Endometrial microvascular endothelial cells (primary cell): ENCODE data around the gene CCDC159. TPM values are rescaled to one million over a fixed set of nuclear protein-coding genes. Genes with fewer than 3 reads are reported as not detected.
"Not testable (repeated sequence)": the region's sequence is repeated elsewhere in the genome, so short reads cannot be mapped to it uniquely, and the experiment has no call there.

Source experiments
- in situ Hi-C: cut with HindIII; loops from 2 replicates; pipeline ENCODE4 v1.10.0; 2017; ENCODE audit warnings: low sequenced_read_pairs, low pct_unique_long_range_greater_than_20kb; ENCODE audit errors: inconsistent ontology term
- total RNA-seq: library from RNA; depleted of rRNA; stranded (reverse); fragments of >200 nt; gene quantifications from one replicate; pipeline ENCODE4 v1.2.3, GENCODE V29; 2015; ENCODE audit errors: inconsistent ontology term

The CCDC159 gene
- total RNA-seq, 1 donor from 2014 or later = 34.7 TPM

DNA sequence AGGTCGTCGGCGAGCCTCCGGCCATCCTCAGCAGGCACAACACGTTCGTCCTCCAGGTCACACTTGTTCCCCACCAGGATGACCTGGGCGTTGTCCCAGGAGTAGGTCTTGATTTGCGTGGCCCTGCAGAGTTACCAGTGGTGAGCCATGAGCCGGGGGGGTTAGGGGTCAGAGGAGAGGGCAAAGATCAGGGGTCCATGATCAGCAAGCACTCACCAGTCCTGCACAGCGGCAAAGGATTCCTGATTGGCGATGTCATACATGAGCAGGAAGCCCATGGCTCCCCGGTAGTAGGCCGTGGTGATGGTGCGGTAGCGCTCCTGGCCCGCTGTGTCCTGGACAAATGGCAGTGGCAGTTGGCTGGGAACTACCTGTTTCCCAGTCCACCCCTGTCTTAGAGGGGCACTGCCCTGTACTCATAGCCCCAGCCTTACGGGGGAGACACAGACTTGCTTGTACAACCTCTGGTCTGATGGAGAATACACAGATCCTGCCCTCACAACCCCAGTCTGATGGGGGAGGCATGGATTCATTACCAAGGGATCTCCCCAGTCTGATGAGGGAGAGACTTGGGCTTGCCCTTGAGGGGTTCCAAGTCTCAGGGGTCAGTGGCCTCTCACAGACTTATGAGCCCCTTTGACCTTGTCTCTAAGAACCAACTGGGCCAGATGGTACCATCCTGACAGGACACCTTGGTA lies 10.7 kb upstream of the CCDC159 start:
- in situ Hi-C loops = no loop called here

DNA sequence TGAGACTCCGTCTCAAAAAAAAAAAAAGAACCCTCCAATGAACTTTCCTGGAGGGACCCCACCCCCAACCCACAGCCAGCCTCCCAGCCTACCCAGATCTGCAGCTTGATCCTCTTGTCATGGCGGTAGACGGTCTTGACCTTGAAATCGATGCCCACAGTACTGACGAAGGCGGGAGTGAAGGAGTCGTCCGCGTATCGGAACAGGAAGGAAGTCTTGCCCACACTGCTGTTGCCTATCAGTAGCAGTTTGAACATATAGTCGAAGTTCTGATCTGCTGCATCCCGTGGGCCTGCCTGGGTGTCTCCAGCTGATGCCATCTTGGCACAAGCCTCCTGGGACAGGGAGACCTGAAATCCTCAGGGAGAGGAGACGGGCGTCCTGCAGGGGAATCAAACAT lies 9.2 kb upstream of the CCDC159 start:
- in situ Hi-C loops = no loop called here

DNA sequence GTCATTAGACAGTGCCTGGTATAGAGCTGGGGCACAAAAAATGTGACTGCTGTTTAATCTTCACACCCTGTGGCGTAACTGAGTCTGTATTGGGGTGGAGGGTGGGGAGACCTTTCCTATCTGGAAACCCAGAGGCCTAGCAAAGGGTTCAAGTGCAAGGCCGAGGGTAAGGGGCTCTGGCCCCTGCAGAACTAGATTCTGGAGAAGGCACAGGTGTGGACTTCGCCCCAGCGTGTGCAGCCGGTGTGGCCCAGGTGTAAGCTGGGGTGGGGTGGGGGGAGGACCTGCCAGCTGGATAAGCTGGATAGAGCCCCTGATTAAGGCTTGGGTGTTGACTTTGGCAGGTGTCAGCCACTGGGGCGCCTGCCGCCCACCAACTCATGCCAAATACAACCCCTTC lies 8.2 kb upstream of the CCDC159 start:
- in situ Hi-C loops = no loop called here

DNA sequence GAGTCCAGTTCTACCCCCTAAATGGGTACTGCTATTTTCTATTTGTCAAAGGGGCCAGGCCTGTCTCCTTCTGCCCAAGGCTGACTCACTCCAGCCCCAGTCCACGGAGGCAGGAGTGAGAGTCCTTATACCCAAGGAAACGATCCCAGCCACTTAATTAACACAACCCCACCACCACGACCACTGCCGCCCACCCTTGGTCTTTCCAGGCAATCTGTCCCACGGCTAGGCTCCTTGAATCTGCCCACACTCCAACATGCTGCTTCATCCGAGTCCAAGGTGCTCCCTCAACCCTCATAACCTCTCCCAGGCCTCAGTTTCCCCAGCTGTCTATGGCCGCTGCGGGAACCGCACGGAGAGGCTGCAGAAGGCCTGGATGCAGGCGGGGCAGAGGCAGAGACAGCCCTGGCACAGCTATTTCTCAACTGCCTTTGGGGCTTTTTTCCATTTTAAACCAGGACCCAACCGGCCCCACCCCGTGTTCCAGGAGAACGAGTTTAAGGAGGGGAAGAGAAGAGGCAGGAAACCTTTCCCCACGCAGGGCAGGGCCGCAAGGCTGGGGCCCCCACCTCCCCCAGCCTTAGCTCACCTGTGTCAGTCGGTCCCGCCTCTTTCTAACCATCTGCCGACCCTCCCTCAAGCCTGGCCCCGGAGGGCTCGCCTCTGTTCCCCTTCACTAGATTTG lies 7.6 kb upstream of the CCDC159 start:
- in situ Hi-C loops = no loop called here

DNA sequence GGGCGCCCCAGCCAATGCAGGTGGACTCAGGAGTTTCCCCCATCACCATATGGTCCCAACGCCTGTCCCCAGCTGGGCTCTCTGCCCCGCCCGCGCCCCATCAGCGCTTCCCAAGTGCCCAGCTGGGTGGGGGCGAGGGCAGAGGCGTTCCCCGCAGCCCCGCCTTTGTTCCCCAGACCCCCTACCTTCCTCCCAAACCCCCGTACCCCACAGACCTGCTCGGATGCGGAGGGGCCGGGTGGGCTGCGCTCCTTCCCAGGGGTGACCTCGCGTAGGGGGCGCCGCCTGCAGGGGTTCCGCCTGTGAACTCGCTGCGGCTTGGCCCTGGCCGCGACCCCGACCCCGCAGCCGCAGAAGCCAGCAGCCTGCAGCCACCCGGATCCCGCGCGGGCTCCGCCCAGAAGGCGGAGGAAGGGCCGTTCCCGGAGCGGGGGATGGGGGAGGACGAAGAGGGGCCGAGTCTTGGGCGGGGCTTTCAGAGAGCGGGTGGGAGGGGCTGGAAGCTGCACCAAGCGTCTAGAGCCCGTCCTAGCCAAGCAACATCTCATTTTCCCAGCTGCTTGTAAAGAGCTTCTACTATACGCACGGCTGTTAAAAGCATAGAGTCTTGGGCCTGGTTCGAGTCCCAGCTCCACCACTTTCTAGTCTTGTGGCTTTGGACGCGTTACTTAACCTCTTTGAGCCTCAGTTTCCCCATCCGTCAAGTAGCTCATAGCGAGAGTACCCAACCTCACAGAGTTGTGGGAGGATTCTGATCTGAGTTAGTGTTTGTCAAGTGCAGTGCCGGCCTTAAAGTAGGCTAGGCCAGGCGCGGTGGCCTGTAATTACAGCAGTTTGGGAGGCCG lies 6.8 kb upstream of the CCDC159 start, which contains the start of gene RAB3D:
RAB3D (minus strand) TSS at position 404 of the 845 bp plus-strand sequence. CDS start 2,258 bp downstream, outside the sequence.
- in situ Hi-C loops = no loop called here

DNA sequence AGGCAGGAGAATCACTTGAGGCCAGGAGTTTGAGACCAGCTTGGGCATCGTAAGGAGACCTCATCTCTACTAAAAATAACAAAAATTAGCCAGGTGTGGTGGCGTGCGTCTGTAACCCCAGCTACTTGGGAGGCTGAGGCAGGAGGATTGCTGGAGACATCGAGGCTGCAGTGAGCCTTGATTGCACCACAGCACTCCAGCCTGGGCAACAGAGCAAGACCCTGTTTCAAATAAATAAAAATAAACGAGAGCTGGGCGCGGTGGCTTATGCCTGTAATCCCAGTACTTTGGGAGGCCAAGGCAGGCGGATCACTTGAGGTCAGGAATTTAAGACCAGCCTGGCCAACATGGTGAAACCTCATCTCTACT lies 6.2 kb upstream of the CCDC159 start:
- in situ Hi-C loops = not testable (repeated sequence)

DNA sequence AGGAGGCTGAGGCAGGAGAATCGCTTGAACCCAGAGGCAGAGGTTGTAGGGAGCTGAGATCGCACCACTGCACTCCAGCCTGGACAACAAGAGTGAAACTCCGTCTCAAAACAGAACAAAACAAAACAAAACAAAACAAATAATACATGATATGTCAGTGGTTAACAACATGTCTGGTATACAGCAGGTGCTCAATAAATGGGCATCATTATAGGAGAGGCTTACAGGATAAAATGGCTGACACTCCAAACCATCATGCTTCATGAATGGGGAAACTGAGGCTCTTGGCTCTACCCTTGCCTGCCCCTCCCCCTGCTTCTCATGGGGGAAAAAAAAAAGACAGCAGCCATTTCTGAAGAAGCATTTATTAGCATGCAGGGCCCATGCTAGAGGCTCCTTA lies 3.9 kb upstream of the CCDC159 start:
- in situ Hi-C loops = no loop called here

DNA sequence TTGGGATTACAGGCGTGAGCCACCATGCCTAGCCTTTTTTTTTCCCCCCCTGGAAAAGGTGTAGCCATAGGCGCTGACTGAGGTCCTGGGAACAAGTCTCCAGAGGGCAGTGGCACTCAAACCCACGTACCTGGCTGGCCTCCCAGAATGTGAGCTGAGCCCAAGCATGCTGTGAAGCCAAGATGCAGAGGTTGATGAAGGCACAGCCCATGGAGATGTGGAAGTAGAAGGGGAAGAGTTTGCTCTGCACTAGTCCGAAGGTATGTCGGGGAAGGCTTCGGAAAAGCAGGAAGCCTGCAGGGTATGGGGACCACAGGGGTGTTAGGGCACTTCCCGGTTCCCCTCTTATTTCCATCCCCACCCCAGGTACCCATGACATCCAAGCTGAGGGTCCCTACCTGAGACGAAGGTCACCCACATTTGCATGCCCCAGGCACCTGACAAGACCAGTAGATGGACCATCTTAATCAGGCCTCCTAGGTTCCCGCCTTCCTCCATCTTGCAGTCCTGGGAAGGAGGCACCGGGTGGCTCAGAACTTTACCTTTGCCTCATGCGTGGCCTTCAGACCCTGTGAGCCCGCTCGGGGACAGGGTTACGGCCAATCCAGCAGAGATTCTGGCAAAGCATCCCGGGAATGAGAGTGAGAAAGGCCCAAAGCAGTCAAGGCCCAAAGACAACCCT lies 1.1 kb upstream of the CCDC159 start:
- in situ Hi-C loops = no loop called here

DNA sequence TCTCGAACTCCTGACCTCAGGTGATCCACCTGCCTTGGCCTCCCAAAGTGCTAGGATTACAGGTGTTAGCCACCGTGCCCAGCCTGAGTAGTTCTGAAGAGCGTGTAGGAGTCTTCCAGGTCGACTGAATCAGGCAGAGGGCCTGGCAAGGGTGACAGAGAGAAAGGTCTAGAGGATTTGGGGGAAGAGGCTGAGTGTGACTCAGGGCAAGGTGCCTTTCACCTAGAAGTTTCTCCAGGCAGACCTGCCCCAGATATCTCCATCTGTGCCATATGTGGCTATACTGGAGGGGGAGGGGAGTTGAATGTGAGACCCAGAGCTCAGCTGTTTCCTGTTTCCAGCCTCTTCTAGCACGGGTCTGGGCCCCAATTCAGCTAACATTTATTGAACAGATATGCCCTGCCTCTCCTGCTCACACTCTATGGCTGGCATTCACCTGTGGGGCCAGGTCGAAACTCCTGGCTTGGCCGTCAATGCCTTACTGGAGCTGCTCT lies 1.3 kb downstream of the CCDC159 start:
- in situ Hi-C loops = no loop called here

DNA sequence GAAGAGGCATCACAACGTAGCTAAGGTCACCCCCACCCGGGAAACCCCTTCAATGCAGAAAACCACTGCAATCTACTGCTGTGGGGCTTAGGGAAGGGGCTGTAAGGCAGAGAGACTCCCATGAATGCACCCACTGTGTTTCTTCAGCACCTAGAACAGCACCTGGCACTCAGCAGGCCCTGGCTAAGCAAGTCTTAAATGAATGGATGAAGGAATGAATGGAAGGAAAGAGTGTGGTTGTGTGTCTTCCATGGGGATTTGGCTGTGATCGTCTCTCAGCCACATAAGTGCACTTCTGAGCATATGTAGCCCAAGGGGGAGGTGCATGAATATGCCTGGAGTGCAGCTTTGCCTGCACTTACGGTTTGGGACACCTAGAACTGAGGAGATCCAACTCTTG lies 2.9 kb downstream of the CCDC159 start:
- in situ Hi-C loops = no loop called here

DNA sequence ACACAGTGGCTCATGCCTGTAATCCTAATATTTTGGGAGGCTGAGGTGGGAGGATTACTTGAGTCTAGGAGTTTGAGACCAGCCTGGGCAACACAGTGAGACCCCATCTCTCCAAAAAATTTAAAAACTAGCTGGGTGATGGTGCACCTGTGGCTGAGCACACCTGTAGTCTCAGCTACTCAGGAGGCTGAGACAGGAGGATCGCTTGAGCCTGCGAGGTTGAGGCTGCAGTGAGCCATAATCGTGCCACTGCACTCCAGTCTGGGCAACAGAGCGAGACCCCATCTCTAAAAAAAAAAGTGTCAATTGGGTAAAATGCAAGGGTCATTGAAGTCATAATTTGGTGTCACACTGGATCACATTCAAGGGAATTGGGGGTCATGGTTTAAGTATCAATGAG lies 7.8 kb downstream of the CCDC159 start:
- in situ Hi-C loops = not testable (repeated sequence)

DNA sequence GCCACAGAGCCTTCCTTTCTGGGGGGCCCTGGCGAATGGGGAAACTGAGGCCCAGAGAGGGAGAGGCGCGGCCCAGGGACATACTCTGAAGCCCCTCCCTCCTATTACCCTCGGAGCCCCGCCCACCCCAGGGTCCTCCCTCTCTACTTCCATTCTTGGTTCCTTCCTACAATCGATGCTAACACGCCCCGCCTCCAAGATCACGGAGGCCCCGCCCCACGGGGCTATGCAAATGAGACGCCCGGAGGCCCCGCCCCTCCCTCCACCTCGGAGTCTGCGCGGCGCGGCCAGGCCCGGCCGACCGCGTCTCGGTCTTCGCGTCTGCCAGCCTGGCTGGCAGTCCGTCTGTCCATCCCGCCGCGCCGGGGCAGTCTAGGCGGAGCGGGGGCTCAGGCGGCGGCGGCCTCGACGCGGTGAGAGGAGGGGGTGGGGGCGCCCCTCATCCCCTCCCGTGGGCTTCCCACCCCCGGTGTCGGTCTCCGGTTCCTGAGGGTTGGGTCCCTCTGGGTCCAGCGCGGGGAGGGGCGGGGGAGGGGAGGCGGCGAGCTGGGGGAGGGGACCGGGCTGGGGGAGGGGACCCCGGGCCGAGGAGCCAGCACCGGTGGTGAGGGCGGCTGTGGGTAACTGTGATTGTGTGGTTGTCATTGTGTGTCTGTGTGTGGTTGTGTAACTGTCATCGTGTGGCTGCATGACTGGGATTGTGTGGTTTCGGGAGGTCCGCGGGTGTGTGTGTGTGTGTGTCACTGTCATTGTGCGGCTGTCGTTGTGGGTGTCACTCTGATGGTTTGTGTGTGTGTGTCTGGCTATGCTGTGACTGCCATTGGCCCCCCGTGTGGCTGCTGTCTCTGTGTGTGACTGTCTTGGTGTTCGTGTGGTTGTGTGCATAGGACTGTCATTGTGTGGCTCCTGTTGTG lies 9.1 kb downstream of the CCDC159 start, which contains the start of gene PLPPR2:
PLPPR2 (plus strand) TSS at position 273 of the 914 bp plus-strand sequence. CDS start 2,242 bp downstream, outside the sequence.
- in situ Hi-C loops = no loop called here

DNA sequence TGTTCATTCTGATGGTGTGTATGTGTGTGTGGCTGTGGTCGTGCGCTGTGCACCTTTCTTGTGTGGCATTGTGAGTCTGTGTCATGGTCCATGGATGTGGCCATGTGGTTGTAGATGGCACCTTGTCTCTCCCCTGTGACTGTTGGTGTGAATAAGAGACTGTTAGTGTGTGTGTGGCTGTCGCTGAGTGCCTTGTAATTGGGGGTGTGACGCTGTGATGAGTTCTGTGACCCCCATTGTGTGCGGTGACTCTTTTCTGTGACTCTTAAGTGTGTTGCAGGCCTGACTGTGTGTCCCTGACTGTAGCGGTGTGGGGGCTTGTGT lies 9.7 kb downstream of the CCDC159 start:
- in situ Hi-C loops = no loop called here

DNA sequence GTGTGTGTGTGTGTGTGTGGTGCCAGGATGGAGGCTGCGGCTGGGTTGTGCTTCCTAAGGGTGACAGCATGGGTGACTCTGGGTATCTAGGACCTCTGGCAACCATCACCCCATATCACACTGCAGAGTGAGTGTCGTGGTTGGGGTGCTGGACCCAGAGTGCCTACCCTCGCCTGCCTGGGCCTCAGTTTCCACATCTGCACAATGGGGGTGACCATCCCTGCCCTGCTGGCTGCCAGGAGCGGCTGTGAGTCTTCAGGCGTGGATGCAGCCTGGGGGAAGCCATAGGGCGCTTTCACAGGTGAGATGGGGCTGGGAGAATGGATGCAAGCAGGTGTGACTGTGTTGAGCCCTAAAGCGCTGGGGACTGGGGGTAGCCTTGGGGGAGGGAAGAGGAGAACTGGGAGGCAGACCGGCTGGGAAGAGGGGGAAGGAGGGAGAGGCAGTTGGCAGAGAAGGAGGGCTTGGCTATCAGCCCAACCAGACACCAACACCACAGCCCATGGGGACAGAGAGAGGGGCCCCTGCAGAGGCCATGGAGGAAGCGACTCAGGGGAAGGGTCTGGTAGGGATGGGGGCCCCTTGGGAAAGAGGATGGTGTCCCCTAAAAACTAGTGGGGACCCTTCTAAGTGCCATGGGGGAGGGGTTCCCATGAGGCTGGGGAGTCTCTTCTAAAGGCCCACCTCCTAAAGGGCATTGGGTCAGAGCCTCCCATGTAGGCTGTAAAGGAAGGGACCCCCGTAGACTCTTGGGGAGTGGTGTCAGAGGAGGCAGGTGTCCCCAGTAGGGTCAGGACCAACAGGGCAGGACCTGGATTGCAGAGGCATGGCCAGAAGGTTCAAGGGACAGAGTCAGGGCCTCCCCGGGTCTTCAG lies 10.6 kb downstream of the CCDC159 start:
- in situ Hi-C loops = no loop called here

DNA sequence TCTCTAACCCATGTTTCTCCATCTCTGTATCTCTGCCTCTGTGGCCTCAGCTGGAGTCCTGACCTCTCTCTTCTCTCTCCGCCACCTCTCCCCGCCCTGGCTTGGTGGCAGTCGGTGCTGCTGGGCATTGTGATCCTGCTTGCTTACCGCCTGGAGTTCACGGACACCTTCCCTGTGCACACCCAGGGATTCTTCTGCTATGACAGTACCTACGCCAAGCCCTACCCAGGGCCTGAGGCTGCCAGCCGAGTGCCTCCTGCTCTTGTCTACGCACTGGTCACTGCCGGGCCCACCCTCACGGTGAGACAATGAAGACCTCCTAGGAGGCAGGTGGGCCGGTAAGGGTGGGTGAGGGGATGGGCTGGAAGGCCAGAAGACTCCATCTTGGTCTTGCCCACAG lies 13.1 kb downstream of the CCDC159 start:
- in situ Hi-C loops = no loop called here

DNA sequence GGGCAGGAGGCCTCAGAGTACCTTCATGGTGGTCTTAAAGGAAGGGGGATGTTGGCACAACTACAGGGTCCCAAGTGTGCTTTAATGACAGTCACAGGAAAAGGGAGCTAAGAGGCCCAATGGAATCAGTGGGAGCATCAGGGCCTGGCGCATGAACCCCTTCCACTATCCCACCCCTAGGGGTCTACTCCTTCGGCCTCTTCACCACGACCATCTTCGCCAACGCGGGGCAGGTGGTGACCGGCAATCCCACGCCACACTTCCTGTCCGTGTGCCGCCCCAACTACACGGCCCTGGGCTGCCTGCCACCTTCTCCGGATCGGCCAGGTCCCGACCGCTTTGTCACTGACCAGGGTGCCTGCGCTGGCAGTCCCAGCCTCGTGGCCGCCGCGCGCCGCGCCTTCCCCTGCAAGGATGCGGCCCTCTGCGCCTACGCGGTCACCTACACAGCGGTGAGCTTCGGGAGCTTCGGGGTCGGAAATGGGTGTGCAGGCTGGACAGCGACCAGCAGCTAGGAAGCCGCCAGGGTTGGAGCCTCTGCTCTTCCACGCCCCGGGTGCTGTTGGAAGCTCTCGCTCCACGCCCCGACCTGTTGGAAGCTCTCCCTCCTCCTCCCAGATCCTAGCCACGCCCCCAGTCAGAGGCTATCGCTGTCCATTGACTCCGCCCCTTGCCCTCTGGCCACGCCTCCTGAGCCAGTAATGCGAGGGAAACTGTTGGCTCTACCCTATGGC lies 14.9 kb downstream of the CCDC159 start:
- in situ Hi-C loops = no loop called here
